Erythroblast (primary cell): ENCODE data around the gene OR2A14.
A peak's percentile ranks its signal among the peaks of the same experiment; 100 is the strongest.
"Not testable (repeated sequence)": the region's sequence is repeated elsewhere in the genome, so short reads cannot be mapped to it uniquely, and the experiment has no call there.

Experiments
- DNase-seq, 2 experiments: peaks; one replicate each; lab custom pipeline; 2025; lab: John Stamatoyannopoulos, UW
- GATA1 ChIP-seq: IDR thresholded peaks from 2 replicates; pipeline ENCODE4 v1.6.1; 2011; ENCODE audit warnings: low read depth, mild to moderate bottlenecking, control low read depth, low read length, moderate library complexity
- POLR2A ChIP-seq: IDR thresholded peaks from 2 replicates; pipeline ENCODE4 v1.6.1; 2011; ENCODE audit warnings: mild to moderate bottlenecking, low read length

Gene OR2A14

GRCh38 chr7:144127714-144128334 is 4.8 kb downstream of the OR2A14 start:
- no peak for TF ChIP-seq POLR2A
- TF ChIP-seq GATA1 = no peak
- peak; percentile 76 to 88 for DNase-seq

GRCh38 chr7:144129601-144130000 is 6.6 kb downstream of the OR2A14 start:
- DNase-seq = not testable (repeated sequence)

GRCh38 chr7:144130730-144131129 is 7.8 kb downstream of the OR2A14 start:
- no peak for DNase-seq
- TF ChIP-seq GATA1 = no peak
- TF ChIP-seq POLR2A = no peak

GRCh38 chr7:144132262-144132661 is 9.3 kb downstream of the OR2A14 start:
- TF ChIP-seq GATA1 = no peak
- no peak for TF ChIP-seq POLR2A
- DNase-seq = no peak

- TF ChIP-seq GATA1 (no peak), POLR2A (no peak)
- no peak for DNase-seq
Observed at GRCh38 chr7:144133307-144133706, 10.3 kb downstream of the OR2A14 start.

GRCh38 chr7:144134116-144134515 is 11.1 kb downstream of the OR2A14 start:
- DNase-seq = no peak
- no peak for TF ChIP-seq GATA1
- no peak for TF ChIP-seq POLR2A

- no peak for DNase-seq
- no peak for TF ChIP-seq POLR2A
- no peak for TF ChIP-seq GATA1
Observed at GRCh38 chr7:144137501-144137900, 14.5 kb downstream of the OR2A14 start.

- no peak for DNase-seq
- no peak for TF ChIP-seq GATA1
- no peak for TF ChIP-seq POLR2A
Observed at GRCh38 chr7:144142187-144142586, 19.2 kb downstream of the OR2A14 start.

- no peak for TF ChIP-seq GATA1
- DNase-seq = no peak
Observed at GRCh38 chr7:144144426-144144825, 21.4 kb downstream of the OR2A14 start.

GRCh38 chr7:144148224-144148827 is 25.4 kb downstream of the OR2A14 start:
- TF ChIP-seq POLR2A (no peak), GATA1 (no peak)
- DNase-seq = no peak

- no peak for TF ChIP-seq GATA1
- TF ChIP-seq POLR2A = no peak
- no peak for DNase-seq
Observed at GRCh38 chr7:144158861-144159260, 35.9 kb downstream of the OR2A14 start.

GRCh38 chr7:144164784-144165183 is 41.8 kb downstream of the OR2A14 start:
- TF ChIP-seq POLR2A (no peak), GATA1 (no peak)
- no peak for DNase-seq

GRCh38 chr7:144171594-144172350 is 48.8 kb downstream of the OR2A14 start:
- not testable (repeated sequence) for DNase-seq

GRCh38 chr7:144174613-144175012 is 51.6 kb downstream of the OR2A14 start:
- no peak for TF ChIP-seq GATA1
- no peak for DNase-seq

- DNase-seq = peak; percentile 2 to 28
Observed at GRCh38 chr7:144178380-144179164, 55.6 kb downstream of the OR2A14 start.

GRCh38 chr7:144179165-144179479 is 56.1 kb downstream of the OR2A14 start:
- not testable (repeated sequence) for DNase-seq
